ENCODE results near the gene HERPUD1. TPM values are rescaled to one million over a fixed set of nuclear protein-coding genes. Genes with fewer than 3 reads are reported as not detected.

HERPUD1 gene
- total RNA-seq, 1 experiment from 2014 or later, result 45.2 TPM

- in situ Hi-C loops (cut with HindIII; ENCODE audit: low pct_unique_long_range_greater_than_20kb, low sequenced_read_pairs) (no loop called here), intact Hi-C loops (cut with micrococcal nuclease; ENCODE audit: unreplicated experiment) (no loop called here)
- H3K27me3 ChIP-seq (ENCODE audit: control insufficient read depth, insufficient read depth, low read length), result no peaks in the 10 kb centered on the region
- TF ChIP-seq CTCF (IDR thresholded peaks at IDR 0.05) (no peak), REST (IDR thresholded peaks at IDR 0.05; ENCODE audit: insufficient read depth in 1 of 2, low read depth in 2 of 2, low read length in 1 of 2) (no peak), SIN3A (IDR thresholded peaks at IDR 0.05; ENCODE audit: borderline replicate concordance, insufficient read depth, low read depth, low read length) (no peak), TCF7L2 (IDR thresholded peaks at IDR 0.05; ENCODE audit: low read depth, low read length) (no peak), POLR2AphosphoS5 (IDR thresholded peaks at IDR 0.05; ENCODE audit: low read depth, low read length) (no peak)
- H3K27ac ChIP-seq (ENCODE audit: low read length), result no peak overlapping the region
- H3K9me3 ChIP-seq (ENCODE audit: control insufficient read depth, insufficient read depth, low read depth, low read length), result no peaks in the 10 kb centered on the region
- ATAC-seq, result no peak
- POLR2A ChIA-PET, result no interaction called here
- CTCF ChIA-PET, result no interaction called here
- no peaks in the 10 kb centered on the region for H3K36me3 ChIP-seq (ENCODE audit: control insufficient read depth, insufficient read depth, low read length)
- no TSS peak for BruUV-seq (replicated peaks)
- no peak overlapping the region for H3K4me3 ChIP-seq (ENCODE audit: low read depth in 2 of 2, low read length in 2 of 2)
- no peaks in the 10 kb centered on the region for H3K4me1 ChIP-seq (ENCODE audit: control insufficient read depth, insufficient read depth, low read length)
- no peak for DNase-seq (ENCODE audit: low read depth, low spot score)
Observed at GRCh38 chr16:56907401-56907800, 24.5 kb upstream of the HERPUD1 start.

GRCh38 chr16:56909527-56909979 is 22.4 kb upstream of the HERPUD1 start:
- ChIA-PET POLR2A (interaction anchor here (0.6 kb wide), 1 partner anchor 202 kb away, joined by 7 read pairs; no protein-coding TSS in a partner anchor), CTCF (no interaction called here)
- Histone ChIP-seq H3K36me3 (ENCODE audit: control insufficient read depth, insufficient read depth, low read length) (no peaks in the 10 kb centered on the region), H3K4me1 (ENCODE audit: control insufficient read depth, insufficient read depth, low read length) (no peaks in the 10 kb centered on the region), H3K9me3 (ENCODE audit: control insufficient read depth, insufficient read depth, low read depth, low read length) (no peaks in the 10 kb centered on the region), H3K4me3 (ENCODE audit: low read depth in 2 of 2, low read length in 2 of 2) (no peak overlapping the region), H3K27ac (ENCODE audit: low read length) (no peak overlapping the region), H3K27me3 (ENCODE audit: control insufficient read depth, insufficient read depth, low read length) (no peaks in the 10 kb centered on the region)
- BruUV-seq (replicated peaks), result no TSS peak
- DNase-seq (ENCODE audit: low read depth, low spot score), result no peak
- ATAC-seq, result no peak
- in situ Hi-C loops (cut with HindIII; ENCODE audit: low pct_unique_long_range_greater_than_20kb, low sequenced_read_pairs), result no loop called here
- intact Hi-C loops (cut with micrococcal nuclease; ENCODE audit: unreplicated experiment), result no loop called here
- TF ChIP-seq POLR2AphosphoS5 (IDR thresholded peaks at IDR 0.05; ENCODE audit: low read depth, low read length), result no peak

- Histone ChIP-seq H3K9me3 (ENCODE audit: control insufficient read depth, insufficient read depth, low read depth, low read length) (no peaks in the 10 kb centered on the region), H3K36me3 (ENCODE audit: control insufficient read depth, insufficient read depth, low read length) (no peaks in the 10 kb centered on the region), H3K27me3 (ENCODE audit: control insufficient read depth, insufficient read depth, low read length) (no peaks in the 10 kb centered on the region), H3K4me3 (ENCODE audit: low read depth in 2 of 2, low read length in 2 of 2) (no peak overlapping the region), H3K27ac (ENCODE audit: low read length) (no peak overlapping the region), H3K4me1 (ENCODE audit: control insufficient read depth, insufficient read depth, low read length) (no peaks in the 10 kb centered on the region)
- ATAC-seq, result no peak
- POLR2A ChIA-PET, result no interaction called here
- DNase-seq (ENCODE audit: low read depth, low spot score), result no peak
- TF ChIP-seq TCF7L2 (IDR thresholded peaks at IDR 0.05; ENCODE audit: low read depth, low read length) (no peak), CTCF (IDR thresholded peaks at IDR 0.05) (no peak)
- in situ Hi-C loops (cut with HindIII; ENCODE audit: low pct_unique_long_range_greater_than_20kb, low sequenced_read_pairs) (no loop called here), intact Hi-C loops (cut with micrococcal nuclease; ENCODE audit: unreplicated experiment) (no loop called here)
- CTCF ChIA-PET, result no interaction called here
- no TSS peak for BruUV-seq (replicated peaks)
Observed at GRCh38 chr16:56910112-56910511, 21.8 kb upstream of the HERPUD1 start.
